Measurements from ENCODE around the gene DENND1A.
A peak's percentile ranks its signal among the peaks of the same experiment; 100 is the strongest.

Gene DENND1A

DNA sequence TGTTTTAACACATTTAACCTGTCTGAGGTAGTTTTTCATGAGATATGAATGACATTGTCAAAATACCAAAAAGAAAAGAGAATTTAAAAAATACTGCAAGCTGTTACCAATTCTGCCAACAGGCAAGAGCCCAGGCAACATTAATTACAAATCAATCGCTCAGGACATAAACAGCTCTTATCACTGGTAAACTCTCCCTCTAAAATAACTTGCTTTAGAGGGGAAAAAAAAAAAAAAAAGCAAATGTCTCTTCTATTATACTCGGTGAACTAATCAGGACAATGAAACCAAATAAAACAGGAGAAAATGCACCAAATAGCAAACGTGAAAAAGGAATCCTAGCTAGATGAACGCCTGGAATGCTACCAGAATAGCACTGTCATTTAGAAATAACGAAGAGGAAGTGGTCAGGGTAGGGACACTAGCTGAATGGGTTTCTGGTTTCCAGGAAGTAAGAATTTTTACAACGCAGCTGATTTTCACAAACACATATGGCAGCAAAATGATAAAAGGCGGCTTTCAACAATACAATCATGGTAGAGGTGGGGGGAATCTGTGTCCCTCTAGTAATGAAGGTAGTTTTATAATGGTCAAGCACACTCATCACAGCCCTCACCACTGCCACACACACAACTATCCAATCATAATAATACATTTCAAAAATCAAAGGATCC is 94.9 kb downstream of the DENND1A start:
- TF ChIP-seq SIN3A (IDR thresholded peaks at IDR 0.05; ENCODE audit: borderline replicate concordance, insufficient read depth, low read length) (peak; percentile 49; the same call in 1 of the 2 replicates), FOXP2 (optimal IDR thresholded peaks at IDR 0.05; ENCODE audit: borderline replicate concordance, extremely low read depth, extremely low read length, insufficient read depth) (no peak)

DNA sequence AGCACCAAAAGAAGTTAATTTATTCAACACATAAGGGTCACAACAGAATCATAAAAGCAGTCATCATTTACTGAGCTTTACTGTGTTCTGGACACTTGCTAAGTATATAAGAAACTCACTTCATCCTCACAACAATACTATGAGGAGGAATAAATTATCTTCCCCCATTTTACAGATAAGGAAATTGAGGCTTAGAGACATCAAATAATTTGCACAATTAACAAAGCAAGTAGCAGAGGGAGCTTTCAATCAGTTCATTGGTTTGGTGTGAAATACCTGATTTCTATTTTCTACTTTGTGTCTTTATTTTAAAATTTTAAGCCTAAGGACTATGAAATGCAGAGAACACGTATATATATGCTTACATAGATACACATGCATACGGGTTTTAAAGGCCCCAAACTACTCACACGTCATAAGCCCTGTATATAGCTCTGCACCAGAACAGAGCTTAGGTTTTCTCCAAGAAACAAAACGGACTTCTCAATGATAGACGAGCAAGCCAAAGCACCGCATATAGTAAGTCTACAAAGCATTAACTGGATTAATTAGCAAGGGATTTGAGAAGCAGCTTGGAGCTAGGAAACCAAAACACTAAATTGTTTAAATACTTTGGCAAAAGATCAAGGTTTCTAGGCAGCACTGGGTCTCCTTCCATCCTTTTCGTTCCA is 95.6 kb downstream of the DENND1A start:
- TF ChIP-seq FOXP2 (optimal IDR thresholded peaks at IDR 0.05; ENCODE audit: borderline replicate concordance, extremely low read depth, extremely low read length, insufficient read depth) (no peak), POLR2AphosphoS5 (IDR thresholded peaks at IDR 0.05; ENCODE audit: low read depth, low read length) (no peak), TAF1 (IDR thresholded peaks at IDR 0.05; ENCODE audit: borderline replicate concordance, insufficient read depth, low read length) (no peak), SIN3A (IDR thresholded peaks at IDR 0.05; ENCODE audit: borderline replicate concordance, insufficient read depth, low read length) (no peak)
- TF ChIP-seq, protein P1, sequence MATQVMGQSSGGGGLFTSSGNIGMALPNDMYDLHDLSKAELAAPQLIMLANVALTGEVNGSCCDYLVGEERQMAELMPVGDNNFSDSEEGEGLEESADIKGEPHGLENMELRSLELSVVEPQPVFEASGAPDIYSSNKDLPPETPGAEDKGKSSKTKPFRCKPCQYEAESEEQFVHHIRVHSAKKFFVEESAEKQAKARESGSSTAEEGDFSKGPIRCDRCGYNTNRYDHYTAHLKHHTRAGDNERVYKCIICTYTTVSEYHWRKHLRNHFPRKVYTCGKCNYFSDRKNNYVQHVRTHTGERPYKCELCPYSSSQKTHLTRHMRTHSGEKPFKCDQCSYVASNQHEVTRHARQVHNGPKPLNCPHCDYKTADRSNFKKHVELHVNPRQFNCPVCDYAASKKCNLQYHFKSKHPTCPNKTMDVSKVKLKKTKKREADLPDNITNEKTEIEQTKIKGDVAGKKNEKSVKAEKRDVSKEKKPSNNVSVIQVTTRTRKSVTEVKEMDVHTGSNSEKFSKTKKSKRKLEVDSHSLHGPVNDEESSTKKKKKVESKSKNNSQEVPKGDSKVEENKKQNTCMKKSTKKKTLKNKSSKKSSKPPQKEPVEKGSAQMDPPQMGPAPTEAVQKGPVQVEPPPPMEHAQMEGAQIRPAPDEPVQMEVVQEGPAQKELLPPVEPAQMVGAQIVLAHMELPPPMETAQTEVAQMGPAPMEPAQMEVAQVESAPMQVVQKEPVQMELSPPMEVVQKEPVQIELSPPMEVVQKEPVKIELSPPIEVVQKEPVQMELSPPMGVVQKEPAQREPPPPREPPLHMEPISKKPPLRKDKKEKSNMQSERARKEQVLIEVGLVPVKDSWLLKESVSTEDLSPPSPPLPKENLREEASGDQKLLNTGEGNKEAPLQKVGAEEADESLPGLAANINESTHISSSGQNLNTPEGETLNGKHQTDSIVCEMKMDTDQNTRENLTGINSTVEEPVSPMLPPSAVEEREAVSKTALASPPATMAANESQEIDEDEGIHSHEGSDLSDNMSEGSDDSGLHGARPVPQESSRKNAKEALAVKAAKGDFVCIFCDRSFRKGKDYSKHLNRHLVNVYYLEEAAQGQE (IDR thresholded peaks at IDR 0.05; ENCODE audit: insufficient read depth in 1 of 2, low read depth in 2 of 2, low read length in 2 of 2): no peak

DNA sequence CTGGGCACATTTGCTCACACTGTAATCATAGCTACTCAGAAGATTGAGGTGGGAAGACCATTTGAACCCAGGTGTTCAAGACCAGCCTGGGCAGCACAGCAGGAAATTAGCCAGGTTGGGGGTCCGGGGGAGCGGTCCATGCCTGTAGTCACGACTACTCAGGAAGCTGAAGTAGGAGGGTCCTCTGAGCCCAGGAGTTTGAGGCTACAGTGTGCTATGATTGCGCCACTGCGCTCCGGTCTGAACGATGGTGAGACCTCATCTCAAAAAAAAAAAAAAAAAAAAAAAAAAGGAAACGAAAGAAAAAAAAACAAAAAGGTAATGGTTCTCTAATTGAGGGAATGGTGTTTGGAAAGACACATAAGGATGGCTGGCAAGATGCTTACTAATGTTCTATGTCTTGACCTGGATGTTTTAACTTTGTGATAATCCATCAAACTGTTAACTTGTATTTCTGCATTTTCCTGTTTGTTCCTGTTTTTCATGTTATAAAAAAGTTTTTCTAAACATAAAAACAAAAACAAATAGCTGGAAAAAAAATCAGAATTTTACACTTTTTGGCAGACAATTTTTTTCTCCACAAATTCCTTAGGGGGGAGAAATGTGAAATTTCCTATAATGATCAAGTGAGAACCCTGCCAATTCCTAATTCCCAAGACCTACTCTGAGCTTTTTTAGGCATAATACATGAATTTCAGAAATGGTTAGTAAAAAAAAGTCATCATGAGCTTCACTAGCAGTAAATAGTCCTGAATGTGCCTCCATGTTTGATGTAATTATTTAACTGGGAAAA is 96.9 kb downstream of the DENND1A start:
- TF ChIP-seq FOXP2 (optimal IDR thresholded peaks at IDR 0.05; ENCODE audit: borderline replicate concordance, extremely low read depth, extremely low read length, insufficient read depth): no peak
- TF ChIP-seq POLR2AphosphoS5 (IDR thresholded peaks at IDR 0.05; ENCODE audit: low read depth, low read length): no peak
- no peak for TF ChIP-seq TAF1 (IDR thresholded peaks at IDR 0.05; ENCODE audit: borderline replicate concordance, insufficient read depth, low read length)
- TF ChIP-seq, protein P1 (IDR thresholded peaks at IDR 0.05; ENCODE audit: insufficient read depth in 1 of 2, low read depth in 2 of 2, low read length in 2 of 2): no peak
- TF ChIP-seq SIN3A (IDR thresholded peaks at IDR 0.05; ENCODE audit: borderline replicate concordance, insufficient read depth, low read length): no peak

DNA sequence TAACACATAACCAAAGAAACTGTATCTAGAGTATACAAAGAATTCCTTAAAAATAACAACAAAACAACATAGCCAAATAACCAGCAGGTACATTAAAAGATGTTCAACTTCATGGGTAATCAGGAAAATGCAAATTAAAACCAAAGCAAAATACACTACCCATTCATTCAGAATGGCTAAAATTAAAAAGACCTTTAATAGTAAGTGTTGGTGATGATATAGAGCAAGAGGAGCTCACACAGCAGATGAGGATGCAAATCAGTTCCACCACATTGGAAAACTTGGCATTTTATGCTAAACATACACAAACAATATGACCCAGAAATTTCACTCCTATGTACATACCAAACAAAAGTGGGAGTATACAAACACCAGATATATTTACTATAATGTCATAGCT is 97.8 kb downstream of the DENND1A start:
- TF ChIP-seq, protein P1 (IDR thresholded peaks at IDR 0.05; ENCODE audit: insufficient read depth in 1 of 2, low read depth in 2 of 2, low read length in 2 of 2): no peak
- TF ChIP-seq POLR2AphosphoS5 (IDR thresholded peaks at IDR 0.05; ENCODE audit: low read depth, low read length) (no peak), FOXP2 (optimal IDR thresholded peaks at IDR 0.05; ENCODE audit: borderline replicate concordance, extremely low read depth, extremely low read length, insufficient read depth) (no peak), SIN3A (IDR thresholded peaks at IDR 0.05; ENCODE audit: borderline replicate concordance, insufficient read depth, low read length) (no peak), TAF1 (IDR thresholded peaks at IDR 0.05; ENCODE audit: borderline replicate concordance, insufficient read depth, low read length) (no peak)

DNA sequence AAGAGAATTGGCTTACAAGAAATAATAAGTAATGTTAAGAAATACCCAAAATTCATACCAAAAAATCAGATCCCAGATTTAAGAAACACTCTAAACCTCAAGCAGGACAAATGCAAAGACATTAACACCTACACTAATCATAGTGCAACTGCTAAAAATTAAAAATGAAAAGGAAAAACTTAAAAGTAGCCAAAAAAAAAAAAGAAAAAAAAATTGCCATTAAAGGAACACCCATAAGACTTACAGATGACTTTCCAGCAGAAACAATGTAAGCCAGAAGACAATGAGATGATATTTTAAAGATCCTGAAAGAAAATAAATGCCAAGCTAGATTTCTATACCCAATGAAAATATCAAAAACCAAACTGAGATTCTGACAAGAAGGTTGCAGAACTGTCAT is 101.5 kb downstream of the DENND1A start:
- TF ChIP-seq FOXP2 (optimal IDR thresholded peaks at IDR 0.05; ENCODE audit: borderline replicate concordance, extremely low read depth, extremely low read length, insufficient read depth) (no peak), POLR2AphosphoS5 (IDR thresholded peaks at IDR 0.05; ENCODE audit: low read depth, low read length) (no peak), SIN3A (IDR thresholded peaks at IDR 0.05; ENCODE audit: borderline replicate concordance, insufficient read depth, low read length) (no peak), TAF1 (IDR thresholded peaks at IDR 0.05; ENCODE audit: borderline replicate concordance, insufficient read depth, low read length) (no peak)
- TF ChIP-seq, protein P1 (IDR thresholded peaks at IDR 0.05; ENCODE audit: insufficient read depth in 1 of 2, low read depth in 2 of 2, low read length in 2 of 2): no peak

All from PFSK-1 (cell line).